GM10266 (cell line): ENCODE measurements around the gene SPATA32.
A peak's percentile ranks its signal among the peaks of the same experiment; 100 is the strongest.

ENCODE experiments used
- DNase-seq: peaks from one replicate; pipeline ENCODE4 v3.0.0; 2012; ENCODE audit errors: extremely low spot score
- CTCF ChIP-seq: IDR thresholded peaks from 2 replicates; pipeline ENCODE4 v1.5.1; 2012; ENCODE audit warnings: mild to moderate bottlenecking, low read depth; ENCODE audit not compliant: control insufficient read depth, insufficient read depth; ENCODE audit errors: missing control alignments

The SPATA32 gene

DNA sequence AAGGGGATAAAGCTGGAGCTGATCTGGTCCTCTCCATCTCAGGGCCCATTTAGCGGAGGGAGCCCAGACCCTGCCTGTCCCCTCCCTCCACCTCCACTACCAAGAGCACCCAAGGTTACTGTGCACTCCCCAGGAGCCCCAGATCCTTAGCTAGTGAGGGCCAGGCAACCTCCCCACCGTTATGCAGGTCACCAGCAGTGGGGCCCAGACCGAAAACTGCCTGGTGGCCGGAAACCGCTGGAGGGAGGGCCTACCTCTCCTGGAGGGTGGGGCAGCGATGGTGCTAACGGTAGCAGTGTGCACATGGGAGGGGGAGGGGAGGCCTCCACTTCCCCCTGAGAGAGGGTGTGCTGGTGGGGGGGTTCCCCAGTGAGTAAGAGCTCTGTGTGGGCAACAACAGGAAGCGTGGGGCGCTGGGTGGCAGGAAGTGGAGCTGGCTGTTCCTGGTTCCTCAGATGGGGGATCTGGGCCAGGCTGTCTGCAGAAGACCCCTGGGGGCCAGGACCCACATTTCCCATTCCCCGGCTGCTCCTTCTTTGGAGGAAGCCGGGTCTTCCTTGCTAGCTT lies 35.8 kb downstream of the SPATA32 start:
- peak; percentile 91 for DNase-seq
- no peak for TF ChIP-seq CTCF

DNA sequence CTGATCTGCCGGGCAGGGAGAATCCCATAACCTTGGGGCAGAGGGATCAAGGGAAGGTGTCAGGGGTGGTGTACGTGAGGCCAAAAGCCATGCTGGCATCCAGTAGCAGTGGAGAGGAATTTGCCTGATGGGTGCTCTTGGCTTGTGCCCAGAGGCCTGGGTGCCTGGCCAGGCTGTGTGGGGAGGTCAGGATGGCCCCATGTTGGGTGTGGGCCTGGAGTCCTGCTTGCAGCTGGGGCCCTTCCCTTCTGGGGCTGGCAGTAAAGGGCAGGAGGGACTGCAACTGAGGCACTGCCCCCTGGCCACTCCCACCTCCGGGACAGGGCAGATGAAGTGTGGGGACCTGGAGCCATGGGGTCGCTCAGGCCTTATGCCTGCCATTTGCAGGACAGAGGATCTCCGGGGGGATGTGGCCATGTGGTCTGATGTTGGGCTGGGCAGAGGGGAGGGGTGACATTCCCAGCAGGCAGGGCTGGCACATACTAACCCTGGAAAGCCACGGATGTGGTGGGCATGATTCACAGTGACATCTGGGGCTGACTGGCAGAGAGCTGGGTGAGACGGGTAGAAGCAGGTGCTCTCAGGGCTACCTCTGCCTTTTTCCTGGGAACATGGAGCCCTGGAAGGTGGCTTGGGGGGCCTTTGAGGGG lies 36.7 kb downstream of the SPATA32 start:
- DNase-seq, result no peak
- no peak for TF ChIP-seq CTCF

DNA sequence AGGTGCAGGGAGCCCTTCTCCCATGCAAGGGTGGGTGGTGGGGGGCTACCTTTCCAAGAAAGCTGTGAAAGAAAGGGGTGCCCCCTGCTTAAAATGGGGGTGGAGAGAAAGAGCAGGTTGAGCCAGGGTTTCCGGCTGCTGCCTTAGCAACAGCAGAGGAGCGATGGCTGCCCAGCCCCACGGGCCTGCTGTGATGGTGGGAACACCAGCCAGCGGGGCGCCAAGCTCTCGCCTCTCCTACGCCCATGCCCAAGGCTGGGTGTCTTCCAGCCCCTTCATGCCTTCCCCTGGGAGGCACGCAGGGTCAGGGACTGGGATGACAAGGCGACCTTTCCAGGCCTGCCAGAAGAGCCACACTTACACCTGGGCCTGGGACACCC lies 37.2 kb downstream of the SPATA32 start:
- no peak for DNase-seq
- no peak for TF ChIP-seq CTCF

GRCh38 chr17:45223539-45224528 lies 38.1 kb downstream of the SPATA32 start:
- no peak for TF ChIP-seq CTCF
- peak; percentile 66 for DNase-seq

GRCh38 chr17:45222996-45223538 lies 38.8 kb downstream of the SPATA32 start:
- DNase-seq, result no peak

DNA sequence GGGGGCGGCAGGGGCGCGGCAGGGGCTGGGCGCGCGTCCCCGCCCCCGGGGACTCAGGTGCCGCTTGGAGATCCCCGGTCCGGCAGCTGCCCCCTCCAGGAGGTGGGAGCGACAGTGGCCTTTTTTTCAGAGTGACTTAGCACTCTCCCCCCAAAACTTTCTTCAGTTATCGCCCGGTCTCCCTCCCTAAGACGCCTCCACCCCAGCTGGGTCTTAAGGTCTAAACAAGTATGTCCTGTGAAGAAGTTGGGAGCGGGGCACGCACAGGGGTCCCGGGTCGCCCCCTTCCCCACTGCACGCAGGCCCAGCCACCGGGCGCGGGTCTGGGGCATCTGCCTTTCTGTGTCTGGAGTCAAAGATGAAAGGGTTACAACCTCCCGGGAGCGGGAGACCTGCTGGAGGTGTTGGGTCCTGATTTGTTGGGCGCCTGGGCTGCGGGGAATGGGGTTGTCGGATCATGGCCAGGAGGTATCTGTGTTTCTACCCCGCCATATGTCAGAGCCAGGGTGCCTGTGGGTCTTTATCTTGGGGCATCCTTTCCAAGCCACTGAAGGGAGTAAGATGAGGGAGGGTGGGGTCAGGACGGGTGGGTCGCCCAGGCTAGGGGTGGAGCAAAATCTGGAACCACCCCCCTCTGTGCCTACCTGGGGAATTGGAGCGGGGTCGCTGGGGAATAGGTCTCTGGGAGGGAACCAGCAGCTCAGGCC lies 39.5 kb downstream of the SPATA32 start:
- no peak for TF ChIP-seq CTCF
- DNase-seq, result no peak

More at GRCh38 chr17:45222996-45223538, 38.8 kb downstream of the SPATA32 start:
- TF ChIP-seq CTCF, result no peak
